Loucy (cell line): Measurements from ENCODE around the gene EIF1AX.
A peak's percentile ranks its signal among the peaks of the same experiment; 100 is the strongest.

Experiments
- H2AFZ ChIP-seq: fragments of 200-600 bp; sonication (generic); 2 replicates; pipeline ENCODE4 v1.6.0; 2016; ENCODE audit warnings: antibody characterized with exemption, mild to moderate bottlenecking, low read length, moderate library complexity
- H3F3A ChIP-seq: fragments of 200-600 bp; 2 replicates; pipeline ENCODE4 v1.6.0; 2016; ENCODE audit warnings: antibody characterized with exemption, low read depth, mild to moderate bottlenecking
- H3K27me3 ChIP-seq: fragments of 200-600 bp; sonication (generic); 2 replicates; pipeline ENCODE4 v1.6.1; 2014; ENCODE audit warnings: low read length, mild to moderate bottlenecking; ENCODE audit not compliant: insufficient read depth, poor library complexity, severe bottlenecking
- H3K36me3 ChIP-seq: fragments of 200-600 bp; sonication (generic); 2 replicates; pipeline ENCODE4 v1.6.1; 2016; ENCODE audit warnings: low read length; ENCODE audit not compliant: insufficient read depth
- H3K4me1 ChIP-seq: fragments of 200-600 bp; sonication (generic); 2 replicates; pipeline ENCODE4 v1.5.1; 2014; ENCODE audit warnings: low read length, mild to moderate bottlenecking; ENCODE audit not compliant: insufficient read depth, poor library complexity, severe bottlenecking
- H3K4me2 ChIP-seq: fragments of 200-600 bp; sonication (generic); 2 replicates; pipeline ENCODE4 v1.6.0; 2014; ENCODE audit warnings: antibody characterized with exemption, low read length, low read depth, mild to moderate bottlenecking; ENCODE audit not compliant: poor library complexity, severe bottlenecking
- H3K4me3 ChIP-seq: fragments of 200-600 bp; sonication (generic); 2 replicates; pipeline ENCODE4 v1.5.1; 2014; ENCODE audit warnings: low read length, mild to moderate bottlenecking, mixed read lengths; ENCODE audit not compliant: poor library complexity, severe bottlenecking
- H3K79me2 ChIP-seq: fragments of 200-600 bp; sonication (generic); 2 replicates; pipeline ENCODE4 v1.6.1; 2014; ENCODE audit warnings: low read length; ENCODE audit not compliant: insufficient read depth
- H3K9ac ChIP-seq: fragments of 200-600 bp; sonication (generic); 2 replicates; pipeline ENCODE4 v1.6.0; 2014; ENCODE audit warnings: mild to moderate bottlenecking, low read depth, low read length, moderate library complexity; ENCODE audit not compliant: poor library complexity, severe bottlenecking
- H3K9me2 ChIP-seq: fragments of 200-600 bp; sonication (generic); replicated peaks from 2 replicates; pipeline ENCODE4 v1.6.1; 2016; ENCODE audit warnings: low read depth, low read length, mixed read lengths
- H3K9me3 ChIP-seq: fragments of 200-600 bp; sonication (generic); 2 replicates; pipeline ENCODE4 v1.6.1; 2014; ENCODE audit warnings: mild to moderate bottlenecking, antibody characterized with exemption, low read length, low read depth; ENCODE audit not compliant: insufficient read depth
- H4K20me1 ChIP-seq: fragments of 200-600 bp; sonication (generic); 2 replicates; pipeline ENCODE4 v1.6.0; 2014; ENCODE audit warnings: antibody characterized with exemption, low read length, mild to moderate bottlenecking; ENCODE audit not compliant: insufficient read depth, poor library complexity, severe bottlenecking
- EZH2phosphoT487 ChIP-seq: fragments of 200-600 bp; IDR thresholded peaks from 2 replicates; pipeline ENCODE4 v1.6.1; 2018; ENCODE audit warnings: antibody characterized with exemption, mild to moderate bottlenecking, moderate library complexity, borderline replicate concordance
- TF ChIP-seq, protein P1 (sequence below): fragments of 200-600 bp; sonication (generic); conservative IDR thresholded peaks from 2 replicates; pipeline ENCODE4 v1.5.1; 2014; ENCODE audit warnings: mild to moderate bottlenecking, antibody characterized with exemption, low read length

The EIF1AX gene

GRCh38 chrX:20139966-20140365, 1.7 kb downstream of the EIF1AX start:
- no peak overlapping the region for H2AFZ ChIP-seq
- H3K79me2 ChIP-seq, result peaks cover 63% of the 10 kb centered on the region
- no peak for TF ChIP-seq EZH2phosphoT487
- TF ChIP-seq, protein P1, sequence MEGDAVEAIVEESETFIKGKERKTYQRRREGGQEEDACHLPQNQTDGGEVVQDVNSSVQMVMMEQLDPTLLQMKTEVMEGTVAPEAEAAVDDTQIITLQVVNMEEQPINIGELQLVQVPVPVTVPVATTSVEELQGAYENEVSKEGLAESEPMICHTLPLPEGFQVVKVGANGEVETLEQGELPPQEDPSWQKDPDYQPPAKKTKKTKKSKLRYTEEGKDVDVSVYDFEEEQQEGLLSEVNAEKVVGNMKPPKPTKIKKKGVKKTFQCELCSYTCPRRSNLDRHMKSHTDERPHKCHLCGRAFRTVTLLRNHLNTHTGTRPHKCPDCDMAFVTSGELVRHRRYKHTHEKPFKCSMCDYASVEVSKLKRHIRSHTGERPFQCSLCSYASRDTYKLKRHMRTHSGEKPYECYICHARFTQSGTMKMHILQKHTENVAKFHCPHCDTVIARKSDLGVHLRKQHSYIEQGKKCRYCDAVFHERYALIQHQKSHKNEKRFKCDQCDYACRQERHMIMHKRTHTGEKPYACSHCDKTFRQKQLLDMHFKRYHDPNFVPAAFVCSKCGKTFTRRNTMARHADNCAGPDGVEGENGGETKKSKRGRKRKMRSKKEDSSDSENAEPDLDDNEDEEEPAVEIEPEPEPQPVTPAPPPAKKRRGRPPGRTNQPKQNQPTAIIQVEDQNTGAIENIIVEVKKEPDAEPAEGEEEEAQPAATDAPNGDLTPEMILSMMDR, result no peak
- H3K4me2 ChIP-seq, result peak overlapping the region; percentile 92
- peak overlapping the region; percentile 99 for H3K4me3 ChIP-seq
- no peaks in the 10 kb centered on the region for H3K9me2 ChIP-seq
- H3F3A ChIP-seq, result no peaks in the 10 kb centered on the region; the same call in 1 of the 2 replicates
- no peaks in the 10 kb centered on the region for H3K9me3 ChIP-seq
- H3K36me3 ChIP-seq, result peaks cover 22% of the 10 kb centered on the region; the same call in 1 of the 2 replicates
- no peaks in the 10 kb centered on the region for H3K27me3 ChIP-seq
- peaks cover 55% of the 10 kb centered on the region for H3K4me1 ChIP-seq
- H4K20me1 ChIP-seq, result peaks cover 49% of the 10 kb centered on the region
- H3K9ac ChIP-seq, result peak overlapping the region; percentile 91

GRCh38 chrX:20135944-20136343, 5.7 kb downstream of the EIF1AX start:
- no peak overlapping the region for H2AFZ ChIP-seq
- H3K27me3 ChIP-seq, result no peaks in the 10 kb centered on the region
- peaks cover 54% of the 10 kb centered on the region for H4K20me1 ChIP-seq
- peaks cover 42% of the 10 kb centered on the region for H3K4me1 ChIP-seq
- H3K4me2 ChIP-seq, result peak overlapping the region; percentile 70
- H3F3A ChIP-seq, result no peaks in the 10 kb centered on the region
- peaks cover 78% of the 10 kb centered on the region for H3K79me2 ChIP-seq
- H3K9ac ChIP-seq, result no peak overlapping the region
- no peak for TF ChIP-seq EZH2phosphoT487
- TF ChIP-seq, protein P1, result no peak
- H3K36me3 ChIP-seq, result peaks cover 54% of the 10 kb centered on the region; the same call in 1 of the 2 replicates
- H3K4me3 ChIP-seq, result peak overlapping the region; percentile 54
- no peaks in the 10 kb centered on the region for H3K9me3 ChIP-seq
- H3K9me2 ChIP-seq, result no peaks in the 10 kb centered on the region

DNA sequence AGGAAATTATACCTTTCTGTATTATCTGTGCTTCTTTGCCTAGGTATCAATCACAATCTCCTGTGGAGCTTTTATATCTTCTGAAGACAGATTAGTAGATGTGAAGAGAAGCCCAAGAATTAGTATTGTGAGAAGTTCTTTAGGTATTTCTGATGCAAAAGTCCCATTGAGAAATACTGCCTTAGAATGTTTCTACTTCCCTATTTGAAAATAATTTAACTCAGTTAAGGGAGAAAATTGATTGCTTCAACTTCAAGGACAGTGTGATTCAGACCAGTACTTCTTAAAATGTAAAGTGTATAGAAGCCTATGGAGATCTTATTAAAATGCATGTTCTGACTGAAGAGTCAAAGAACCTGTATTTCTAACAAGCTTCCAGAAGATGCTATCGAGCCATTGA, 9.0 kb downstream of the EIF1AX start:
- Histone ChIP-seq H3K79me2 (peaks cover 46% of the 10 kb centered on the region), H3K4me1 (peaks cover 18% of the 10 kb centered on the region), H2AFZ (no peak overlapping the region), H3K9me3 (no peaks in the 10 kb centered on the region), H3K27me3 (no peaks in the 10 kb centered on the region), H3K4me3 (no peak overlapping the region), H3K4me2 (no peak overlapping the region), H3K9me2 (no peaks in the 10 kb centered on the region), H3K9ac (no peak overlapping the region), H3F3A (no peaks in the 10 kb centered on the region), H4K20me1 (peaks cover 28% of the 10 kb centered on the region), H3K36me3 (peaks cover 77% of the 10 kb centered on the region)
- TF ChIP-seq, protein P1, result no peak
- TF ChIP-seq EZH2phosphoT487, result no peak
